HepG2 (cell line): ENCODE measurements around the gene ICE2. TPM values are rescaled to one million over a fixed set of nuclear protein-coding genes. Genes with fewer than 3 reads are reported as not detected.
A peak's percentile ranks its signal among the peaks of the same experiment; 100 is the strongest.

Experiments used
- ATAC-seq: fragments of 200-7000 bp; cut with Tn5 transposase; 3 replicates; pipeline ENCODE4 v1.9.1; 2020; ENCODE audit warnings: mild to moderate bottlenecking, moderate library complexity
- BruUV-seq: library from RNA; stranded (reverse); fragments of 400-500 nt; replicated peaks from 2 replicates; lab custom pipeline; 2021; lab: Mats Ljungman, UMichigan
- CTCF ChIA-PET: fragments of 300-600 bp; formaldehyde crosslinking; extraction: SDS; loops from one replicate; lab custom pipeline; 2021; ENCODE audit warnings: low total read pairs, inconsistent platforms, low intra/inter-chr PET ratio; lab: Yijun Ruan, JAX
- POLR2A ChIA-PET: fragments of 350-600 bp; sonication (Branson Sonifier 250); formaldehyde crosslinking; loops from one replicate; lab custom pipeline; 2020; ENCODE audit warnings: antibody characterized with exemption, inconsistent platforms; lab: Yijun Ruan, JAX
- DNase-seq: peaks from one replicate; pipeline ENCODE4 v3.0.0-alpha.2; 2015; ENCODE audit warnings: low spot score
- FAIRE-seq: peaks from 3 replicates; lab custom pipeline; 2011; peaks lifted over from hg19 to GRCh38; lab: Jason Lieb, UNC
- H2AFZ ChIP-seq: one replicate; pipeline ENCODE4 v1.6.1; 2011; ENCODE audit warnings: low read length, inconsistent platforms
- H3K27ac ChIP-seq: fragments of 300-600 bp; 3 replicates; pipeline ENCODE4 v1.8.0; 2011; ENCODE audit warnings: mixed run types, mild to moderate bottlenecking, mixed read lengths, low read length, inconsistent platforms; ENCODE audit not compliant: insufficient read depth; ENCODE audit errors: extremely low read length
- H3K27me3 ChIP-seq, 2 experiments: fragments of 200-600 bp in 1 of 2; 2 replicates in 1 of 2; 3 replicates in 1 of 2; pipeline versions ENCODE4 v1.6.0 to v1.8.0; 2011; ENCODE audit warnings: low read length in 2 of 2, mild to moderate bottlenecking in 2 of 2, moderate library complexity in 2 of 2, inconsistent platforms in 1 of 2; ENCODE audit not compliant: insufficient read depth in 2 of 2, control insufficient read depth in 1 of 2
- H3K36me3 ChIP-seq, 2 experiments: fragments of 200-600 bp in 1 of 2; replicated peaks in 1 of 2; 2 replicates in 1 of 2; 3 replicates in 1 of 2; pipeline versions ENCODE4 v1.5.1 to v1.8.0; 2011; ENCODE audit warnings: low read length in 2 of 2, inconsistent platforms in 1 of 2; ENCODE audit not compliant: insufficient read depth in 2 of 2, control insufficient read depth in 1 of 2
- H3K4me1 ChIP-seq: 2 replicates; pipeline ENCODE4 v1.5.1; 2012; ENCODE audit warnings: low read length, inconsistent platforms; ENCODE audit not compliant: insufficient read depth
- H3K4me2 ChIP-seq: 2 replicates; pipeline ENCODE4 v1.6.0; 2011; ENCODE audit warnings: low read depth, low read length, inconsistent platforms
- H3K4me3 ChIP-seq, 3 experiments: fragments of 200-600 bp in 1 of 3; sonication (generic), shearing (Covaris generic) in 1 of 3; replicated peaks in 1 of 3; 2 replicates each; pipeline ENCODE4 v1.5.1; 2011 to 2016; ENCODE audit warnings: low read length in 3 of 3, inconsistent platforms in 2 of 3, low read depth in 2 of 3, mild to moderate bottlenecking in 2 of 3, control low read depth in 1 of 3, mixed read lengths in 1 of 3; ENCODE audit not compliant: insufficient read depth in 1 of 3
- H3K79me2 ChIP-seq: one replicate; pipeline ENCODE4 v1.6.1; 2011; ENCODE audit warnings: low read length, inconsistent platforms; ENCODE audit not compliant: insufficient read depth
- H3K9ac ChIP-seq: 2 replicates; pipeline ENCODE4 v1.6.0; 2011; ENCODE audit warnings: mild to moderate bottlenecking, low read depth, low read length, inconsistent platforms; ENCODE audit not compliant: insufficient read depth
- H3K9me3 ChIP-seq: 2 replicates; pipeline ENCODE4 v1.5.1; 2012; ENCODE audit warnings: mild to moderate bottlenecking, low read length
- H4K20me1 ChIP-seq: 2 replicates; pipeline ENCODE4 v1.6.0; 2011; ENCODE audit warnings: inconsistent platforms, mild to moderate bottlenecking, low read length, moderate library complexity; ENCODE audit not compliant: insufficient read depth
- ATF7-NPFF ChIP-seq: sonication (generic); formaldehyde crosslinking; IDR thresholded peaks from 2 replicates; pipeline ENCODE4 v1.8.1; 2023; ENCODE audit warnings: mild to moderate bottlenecking, low read depth, missing genetic modification reagents, moderate library complexity
- ELK4 ChIP-seq: sonication (generic); formaldehyde crosslinking; IDR thresholded peaks from 2 replicates; pipeline ENCODE4 v1.9.0; 2021; ENCODE audit warnings: missing genetic modification reagents, borderline replicate concordance
- GLMP ChIP-seq: sonication (generic); formaldehyde crosslinking; IDR thresholded peaks from 2 replicates; pipeline ENCODE4 v1.9.0; 2021; ENCODE audit warnings: missing genetic modification reagents, mild to moderate bottlenecking, borderline replicate concordance
- MBD4 ChIP-seq: IDR thresholded peaks from 2 replicates; pipeline ENCODE4 v1.6.1; 2012; ENCODE audit warnings: low read length, inconsistent platforms, borderline replicate concordance
- PLSCR1 ChIP-seq: sonication (generic); formaldehyde crosslinking; IDR thresholded peaks from 2 replicates; pipeline ENCODE4 v1.5.0; 2020; ENCODE audit warnings: missing genetic modification reagents, mild to moderate bottlenecking, borderline replicate concordance
- TBX2 ChIP-seq: sonication (generic); formaldehyde crosslinking; IDR thresholded peaks from 2 replicates; pipeline ENCODE4 v1.5.0; 2020; ENCODE audit warnings: missing genetic modification reagents, mild to moderate bottlenecking, borderline replicate concordance
- ZBTB3 ChIP-seq: sonication (generic); formaldehyde crosslinking; IDR thresholded peaks from 2 replicates; pipeline ENCODE4 v1.4.0; 2020; ENCODE audit warnings: low read depth, mild to moderate bottlenecking, moderate library complexity, missing genetic modification reagents, borderline replicate concordance
- ZBTB44 ChIP-seq: sonication (generic); formaldehyde crosslinking; IDR thresholded peaks from 2 replicates; pipeline ENCODE4 v1.4.0; 2020; ENCODE audit warnings: missing genetic modification reagents
- ZNF547 ChIP-seq: sonication (generic); formaldehyde crosslinking; IDR thresholded peaks from 2 replicates; pipeline ENCODE4 v1.5.1; 2020; ENCODE audit warnings: mild to moderate bottlenecking, missing genetic modification reagents
- ZNF570 ChIP-seq: sonication (generic); formaldehyde crosslinking; IDR thresholded peaks from 2 replicates; pipeline ENCODE4 v1.4.0; 2020; ENCODE audit warnings: mild to moderate bottlenecking, missing genetic modification reagents, borderline replicate concordance
- ZNF766 ChIP-seq: sonication (generic); formaldehyde crosslinking; IDR thresholded peaks from 2 replicates; pipeline ENCODE4 v1.5.0; 2020; ENCODE audit warnings: missing genetic modification reagents, borderline replicate concordance
- WGBS: methylation state at CpG from one replicate; pipeline ENCODE4 v1.1.6; 2017; ENCODE audit warnings: low lambda C conversion rate; 5-methylcytosine and 5-hydroxymethylcytosine counted together
- in situ Hi-C: cut with HindIII; loops from 2 replicates; pipeline ENCODE4 v1.10.0; 2017; ENCODE audit warnings: low pct_unique_long_range_greater_than_20kb; ENCODE audit not compliant: extremely low pct_ligation_motif_present
- intact Hi-C: fragments of 100-400 bp; cut with micrococcal nuclease; formaldehyde crosslinking; loops from one replicate; pipeline ENCODE4 v1.10.0; 2022; ENCODE audit not compliant: unreplicated experiment
- polyA plus RNA-seq, 8 experiments: library from polyadenylated mRNA; depleted of rRNA in 3 of 8; stranded (reverse) in 7 of 8; unstranded in 1 of 8; fragments of >200 nt; fragmentation: Illumina TruSeq in 4 of 8; extraction: Trizol in 4 of 8; gene quantifications; 2 replicates each; pipeline versions ENCODE4 v1.2.1 to v1.2.3, GENCODE V29; 2011 to 2016; ENCODE audit warnings: low read depth in 4 of 8, missing spikeins in 1 of 8, mixed read lengths in 1 of 8; ENCODE audit not compliant: insufficient read depth in 1 of 8
- total RNA-seq, 5 experiments: library from RNA; depleted of rRNA; stranded (reverse); fragments of >200 nt; fragmentation: Illumina TruSeq; extraction: Trizol; gene quantifications; 2 replicates each; pipeline ENCODE4 v1.2.3, GENCODE V29; 2016; ENCODE audit warnings: low read depth in 1 of 5
- TF ChIP-seq, protein P1 (sequence below): sonication (generic); formaldehyde crosslinking; IDR thresholded peaks from 2 replicates; pipeline ENCODE4 v1.5.1; 2020; ENCODE audit warnings: missing genetic modification reagents, mild to moderate bottlenecking, borderline replicate concordance

Gene ICE2
- total and polyA plus RNA-seq, 2 of the 13 experiments (the other 11 are each of a cell fraction or from before 2014, with no cell fraction given), result 24.8 to 26.4 TPM

DNA sequence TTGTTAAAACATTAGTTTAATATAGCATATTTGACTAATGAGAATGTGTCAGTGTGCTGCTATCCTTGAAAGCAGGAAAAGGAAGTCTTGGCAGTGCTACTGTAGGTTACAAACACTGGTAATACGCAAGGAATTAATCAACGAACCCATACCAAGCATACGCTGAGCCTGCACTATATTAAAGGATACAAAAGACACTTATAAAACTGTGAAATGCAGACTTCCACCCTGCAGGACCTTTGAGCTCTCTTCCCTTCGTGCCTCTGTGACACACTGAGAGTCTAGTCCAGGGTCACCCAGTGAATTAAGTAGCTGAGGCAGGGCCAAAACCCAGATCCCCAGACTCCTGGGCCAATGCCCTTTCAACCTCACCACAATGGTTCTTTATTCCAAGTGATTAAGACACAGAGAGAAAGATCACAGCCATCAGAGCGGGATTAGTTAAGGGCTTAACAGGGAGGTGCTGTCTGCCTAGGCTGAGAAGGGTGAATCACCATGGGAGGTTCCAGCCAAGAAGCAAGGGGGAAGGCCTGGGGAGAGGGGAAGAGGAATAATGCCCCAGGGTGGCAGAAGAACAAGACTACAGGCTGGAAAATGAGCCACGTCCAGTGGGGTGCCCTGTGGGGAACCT, 88.0 kb downstream of the ICE2 start:
- CTCF ChIA-PET, result no interaction called here
- intact Hi-C loops, result loop anchor here (5.0 kb wide), 2 partner anchors 51 to 86 kb away; partner anchors contain the start of gene ICE2
- POLR2A ChIA-PET, result interaction anchor here (1.0 to 6.1 kb wide), 5 partner anchors 9 to 16 kb away, joined by 3 to 117 read pairs (median 6); no protein-coding TSS in a partner anchor
- ATAC-seq (peak; percentile 23), DNase-seq (peak; percentile 88), FAIRE-seq (peak; percentile 72)
- peak overlapping the region in 1 of 3 experiments; percentile 12; a peak in 1 of 6 replicates for H3K4me3 ChIP-seq
- 41% methylated on average over 6 of the region's 6 CpGs for WGBS
- H3K79me2 ChIP-seq, result peaks cover 79% of the 10 kb centered on the region
- no peaks in the 10 kb centered on the region for H4K20me1 ChIP-seq
- H3K27ac ChIP-seq, result peak overlapping the region; percentile 96
- in situ Hi-C loops, result no loop called here
- no TSS peak for BruUV-seq
- peak overlapping the region; percentile 79 for H3K9ac ChIP-seq
- H2AFZ ChIP-seq, result no peak overlapping the region
- H3K36me3 ChIP-seq, result peaks cover 1 to 12% of the 10 kb centered on the region in 2 experiments; a peak in 4 of 5 replicates
- H3K4me1 ChIP-seq, result peaks cover 94% of the 10 kb centered on the region
- H3K27me3 ChIP-seq, result no peaks in the 10 kb centered on the region
- H3K4me2 ChIP-seq, result peak overlapping the region; percentile 59
- no peaks in the 10 kb centered on the region for H3K9me3 ChIP-seq
- TF ChIP-seq PLSCR1 (CRISPR knock-in tag) (no peak), TBX2 (CRISPR knock-in tag) (peak; percentile 59), ELK4 (CRISPR knock-in tag) (no peak), ZBTB3 (CRISPR knock-in tag) (no peak), ZBTB44 (no peak), GLMP (no peak), ATF7-NPFF (CRISPR knock-in tag) (no peak), ZNF570 (no peak), ZNF547 (CRISPR knock-in tag) (0 out of 2 replicates have a peak, but pooled peaks have one; percentile 40), ZNF766 (CRISPR knock-in tag) (no peak), MBD4 (no peak)
- TF ChIP-seq, protein P1, sequence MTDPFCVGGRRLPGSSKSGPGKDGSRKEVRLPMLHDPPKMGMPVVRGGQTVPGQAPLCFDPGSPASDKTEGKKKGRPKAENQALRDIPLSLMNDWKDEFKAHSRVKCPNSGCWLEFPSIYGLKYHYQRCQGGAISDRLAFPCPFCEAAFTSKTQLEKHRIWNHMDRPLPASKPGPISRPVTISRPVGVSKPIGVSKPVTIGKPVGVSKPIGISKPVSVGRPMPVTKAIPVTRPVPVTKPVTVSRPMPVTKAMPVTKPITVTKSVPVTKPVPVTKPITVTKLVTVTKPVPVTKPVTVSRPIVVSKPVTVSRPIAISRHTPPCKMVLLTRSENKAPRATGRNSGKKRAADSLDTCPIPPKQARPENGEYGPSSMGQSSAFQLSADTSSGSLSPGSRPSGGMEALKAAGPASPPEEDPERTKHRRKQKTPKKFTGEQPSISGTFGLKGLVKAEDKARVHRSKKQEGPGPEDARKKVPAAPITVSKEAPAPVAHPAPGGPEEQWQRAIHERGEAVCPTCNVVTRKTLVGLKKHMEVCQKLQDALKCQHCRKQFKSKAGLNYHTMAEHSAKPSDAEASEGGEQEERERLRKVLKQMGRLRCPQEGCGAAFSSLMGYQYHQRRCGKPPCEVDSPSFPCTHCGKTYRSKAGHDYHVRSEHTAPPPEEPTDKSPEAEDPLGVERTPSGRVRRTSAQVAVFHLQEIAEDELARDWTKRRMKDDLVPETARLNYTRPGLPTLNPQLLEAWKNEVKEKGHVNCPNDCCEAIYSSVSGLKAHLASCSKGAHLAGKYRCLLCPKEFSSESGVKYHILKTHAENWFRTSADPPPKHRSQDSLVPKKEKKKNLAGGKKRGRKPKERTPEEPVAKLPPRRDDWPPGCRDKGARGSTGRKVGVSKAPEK, result no peak
